ENCODE measurements around the gene DNAH8.

DNAH8 gene

GRCh38 chr6:39078695-39079094 is 363.6 kb downstream of the DNAH8 start:
- no peak for DNase-seq

- DNase-seq = no peak
Observed at GRCh38 chr6:39079197-39080125, 364.4 kb downstream of the DNAH8 start.
